HG02884 (cell line): ENCODE results near the gene GABRP.
"Not testable (repeated sequence)": the region's sequence is repeated elsewhere in the genome, so short reads cannot be mapped to it uniquely, and the experiment has no call there.

Source experiments
- ATAC-seq: cut with Tn5 transposase; IDR thresholded peaks from one replicate; pipeline ENCODE4 v1.9.1; 2021; ENCODE audit warnings: mild to moderate bottlenecking, moderate library complexity; ENCODE audit not compliant: unreplicated experiment

The GABRP gene

GRCh38 chr5:170783498-170784247 lies at the start of gene GABRP:
Gene GABRP (plus strand): TSS chr5:170783725. CDS start chr5:170788616, 4,891 bp downstream.
- no peak for ATAC-seq

GRCh38 chr5:170736966-170737365 lies 46.6 kb upstream of the GABRP start:
- ATAC-seq: no peak

DNA sequence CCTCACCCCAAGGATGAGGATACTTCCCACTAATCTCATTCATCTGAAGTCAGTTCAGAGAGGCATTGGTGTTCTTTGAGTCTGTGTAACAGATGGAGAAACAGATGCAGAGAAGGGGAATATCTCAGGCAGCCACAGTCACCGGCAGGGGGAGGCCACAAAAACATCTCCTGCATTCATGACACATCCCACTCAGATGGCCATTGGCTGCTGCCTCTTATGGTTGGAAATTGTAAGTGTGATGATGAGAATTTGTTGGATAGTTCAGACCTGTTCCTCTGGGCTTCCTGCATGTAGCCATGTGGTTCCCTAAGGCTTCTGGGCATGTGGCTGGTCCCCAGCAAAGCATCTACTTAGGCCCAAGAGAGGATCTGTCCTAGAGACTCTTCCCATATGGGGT lies 45.9 kb upstream of the GABRP start:
- ATAC-seq: no peak

DNA sequence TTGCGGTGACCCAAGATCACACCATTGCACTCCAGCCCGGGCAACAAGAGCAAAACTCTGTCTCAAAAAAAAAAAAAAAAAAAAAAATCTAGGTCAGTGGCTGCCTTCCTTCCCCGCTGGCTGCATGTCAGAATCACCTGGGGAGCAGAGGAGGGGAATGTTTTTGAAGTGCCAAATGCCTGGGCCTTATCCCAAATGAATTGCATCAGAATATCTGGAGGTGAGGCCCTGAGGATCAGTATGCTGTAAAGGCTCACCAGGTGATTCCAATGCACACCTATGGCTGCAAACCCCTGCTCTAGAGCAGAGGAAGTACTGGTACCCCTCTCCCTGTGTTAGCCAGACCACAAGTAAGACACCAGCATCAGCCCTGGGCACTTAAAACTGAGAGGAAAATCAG lies 44.7 kb upstream of the GABRP start:
- no peak for ATAC-seq

- ATAC-seq: no peak
These were observed 44.1 kb upstream of the GABRP start for GRCh38 chr5:170739446-170739845.

DNA sequence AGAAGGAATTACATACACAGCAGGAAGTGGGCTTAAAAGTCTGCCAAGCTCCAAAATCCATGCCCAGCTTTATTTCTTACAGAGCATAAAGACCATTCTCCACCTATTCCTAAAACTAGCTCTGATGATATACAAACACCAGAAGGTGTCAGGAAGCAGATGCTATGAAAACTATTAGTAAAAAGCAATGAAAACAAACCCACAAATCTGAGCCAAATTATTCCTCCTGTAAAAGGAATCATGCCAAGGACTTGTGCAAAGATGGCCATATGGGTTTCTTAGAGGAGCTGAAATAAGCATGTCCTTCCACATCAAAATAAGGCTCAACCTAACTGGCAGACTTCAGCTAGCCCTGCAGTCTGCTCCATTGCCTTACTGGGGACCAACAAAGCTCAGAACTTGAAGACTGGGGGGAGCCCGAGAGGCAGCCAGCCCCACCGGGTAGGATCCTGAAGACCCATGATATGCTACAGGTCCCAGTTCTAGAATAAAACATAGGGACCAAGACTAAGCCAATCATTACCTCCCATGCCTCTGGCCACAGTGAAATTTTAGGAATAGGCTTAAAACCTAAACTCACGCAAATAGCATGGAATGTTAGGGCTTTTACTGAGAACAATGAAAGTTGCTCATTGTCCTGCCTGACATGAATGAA lies 42.8 kb upstream of the GABRP start:
- no peak for ATAC-seq

DNA sequence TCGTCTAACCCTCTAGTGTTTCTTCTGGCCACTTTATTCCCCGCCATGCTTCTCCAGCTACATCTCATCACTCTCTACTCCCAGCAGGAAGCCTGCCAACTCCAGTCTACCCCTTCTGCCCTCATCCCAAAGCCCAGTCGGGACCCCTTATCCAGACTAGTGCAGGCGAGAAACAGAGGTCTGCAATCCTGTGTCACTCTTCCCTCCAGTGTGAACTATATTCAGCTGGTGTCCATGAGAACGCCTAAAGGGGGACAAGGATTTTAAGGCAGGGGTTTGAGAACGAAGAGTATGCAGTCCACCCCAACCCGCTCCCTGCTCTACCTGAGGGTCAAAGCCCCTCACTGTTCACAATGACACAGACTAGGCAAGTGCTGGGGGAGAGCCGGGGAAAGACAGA lies 41.7 kb upstream of the GABRP start:
- ATAC-seq: no peak

DNA sequence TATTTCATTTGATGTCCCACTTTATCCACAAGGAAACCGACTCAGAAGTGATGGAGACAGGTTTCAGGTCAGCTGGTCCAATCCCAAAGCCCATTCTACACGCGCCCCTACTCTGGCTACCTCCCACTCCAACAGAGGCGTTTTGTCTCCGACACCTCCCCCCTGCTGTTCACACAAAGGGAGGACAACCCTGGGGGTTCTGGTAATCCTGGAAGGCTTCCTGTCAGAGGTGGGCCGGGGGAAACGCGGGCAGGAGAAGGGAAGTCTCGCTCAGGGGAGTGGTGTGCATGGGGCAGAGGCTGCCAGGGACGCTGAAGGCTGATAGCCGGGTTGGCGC lies 39.7 kb upstream of the GABRP start:
- ATAC-seq: no peak

DNA sequence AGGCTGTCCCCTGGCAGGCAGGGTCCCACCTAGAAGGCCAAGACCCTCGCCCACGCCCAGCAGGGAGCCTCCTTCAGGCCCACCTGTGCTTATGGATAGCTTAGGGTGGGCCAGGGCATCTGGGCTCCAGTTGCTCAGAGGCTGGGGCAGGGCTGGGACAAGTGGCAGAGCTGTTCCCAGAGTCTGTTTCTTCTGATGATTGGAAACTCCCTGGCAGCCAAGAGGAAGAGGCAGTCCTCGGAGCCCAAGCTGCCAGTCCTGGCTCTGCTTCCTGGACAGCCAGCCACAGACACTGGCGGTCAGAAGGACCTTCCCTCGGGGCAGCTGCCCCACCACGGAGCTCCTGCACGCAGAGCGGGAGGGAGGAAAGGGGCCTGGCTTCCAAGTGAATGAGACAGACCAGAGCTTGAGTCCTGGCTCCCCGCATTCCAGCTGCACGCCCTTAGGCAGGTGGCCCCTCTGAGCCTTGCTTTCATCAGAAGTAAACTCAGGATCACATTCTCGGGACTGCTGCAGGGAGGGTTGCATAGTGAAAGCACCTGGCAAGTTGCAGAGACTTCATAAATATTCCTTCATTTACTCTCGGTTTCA lies 37.9 kb upstream of the GABRP start:
- no peak for ATAC-seq

GRCh38 chr5:170746075-170746960 lies 37.2 kb upstream of the GABRP start:
- ATAC-seq: no peak

- ATAC-seq: no peak
These were observed 36.6 kb upstream of the GABRP start for GRCh38 chr5:170746961-170747340.

- no peak for ATAC-seq
These were observed 36.2 kb upstream of the GABRP start for GRCh38 chr5:170747357-170747756.

GRCh38 chr5:170747851-170748250 lies 35.7 kb upstream of the GABRP start:
- ATAC-seq: no peak

DNA sequence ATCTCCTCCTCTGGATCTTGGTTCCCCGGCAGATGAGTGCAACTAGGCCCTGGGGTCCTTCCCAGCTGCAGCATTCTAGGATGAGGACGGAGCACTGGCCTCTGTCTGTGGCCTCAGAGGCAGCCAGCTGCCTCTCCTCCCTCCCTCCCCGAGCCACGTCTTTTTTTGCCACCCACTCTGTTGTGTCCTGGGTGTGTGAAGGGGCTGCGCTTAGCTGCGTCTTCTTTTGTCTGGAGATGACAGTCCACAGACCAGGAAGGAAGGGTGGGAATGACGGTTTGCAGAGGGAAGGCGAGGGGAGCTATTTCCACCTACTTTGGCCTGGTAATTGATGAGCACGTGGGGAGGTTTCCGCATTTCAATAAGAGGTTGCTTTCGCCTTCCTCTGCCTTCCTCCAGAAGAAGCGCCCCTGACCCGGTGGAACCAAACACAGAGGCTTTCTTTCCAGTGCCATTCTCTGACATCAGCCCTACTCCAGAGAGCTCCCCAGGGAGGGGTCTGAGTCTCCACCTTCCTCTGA lies 34.5 kb upstream of the GABRP start:
- no peak for ATAC-seq

DNA sequence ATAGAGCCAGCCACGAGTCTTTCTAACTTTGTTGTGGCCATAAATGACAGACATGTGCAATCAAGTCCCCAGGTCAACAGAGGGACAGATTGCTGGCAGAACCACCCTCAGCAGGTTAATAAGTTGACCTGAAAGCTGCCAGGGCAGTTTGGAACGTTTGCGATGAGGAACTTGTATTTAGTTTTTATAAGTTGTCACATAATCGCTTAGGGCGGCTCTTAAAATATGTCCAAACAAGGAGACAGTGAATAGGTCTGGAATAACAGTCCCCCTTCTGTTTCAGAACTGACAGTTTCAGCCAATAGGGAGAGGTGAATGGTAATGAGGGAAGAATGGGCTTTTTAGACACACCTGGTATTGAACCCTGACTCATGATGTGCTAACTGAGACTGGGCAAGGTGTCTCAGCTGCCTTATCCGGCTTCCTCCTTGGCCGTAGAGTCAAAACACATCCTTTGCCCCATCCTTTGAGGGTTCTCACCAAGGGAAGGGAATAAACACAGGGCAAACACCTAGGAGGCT lies 33.6 kb upstream of the GABRP start:
- no peak for ATAC-seq

- no peak for ATAC-seq
These were observed 32.7 kb upstream of the GABRP start for GRCh38 chr5:170750791-170751190.

GRCh38 chr5:170751631-170752030 lies 31.9 kb upstream of the GABRP start:
- ATAC-seq: no peak

DNA sequence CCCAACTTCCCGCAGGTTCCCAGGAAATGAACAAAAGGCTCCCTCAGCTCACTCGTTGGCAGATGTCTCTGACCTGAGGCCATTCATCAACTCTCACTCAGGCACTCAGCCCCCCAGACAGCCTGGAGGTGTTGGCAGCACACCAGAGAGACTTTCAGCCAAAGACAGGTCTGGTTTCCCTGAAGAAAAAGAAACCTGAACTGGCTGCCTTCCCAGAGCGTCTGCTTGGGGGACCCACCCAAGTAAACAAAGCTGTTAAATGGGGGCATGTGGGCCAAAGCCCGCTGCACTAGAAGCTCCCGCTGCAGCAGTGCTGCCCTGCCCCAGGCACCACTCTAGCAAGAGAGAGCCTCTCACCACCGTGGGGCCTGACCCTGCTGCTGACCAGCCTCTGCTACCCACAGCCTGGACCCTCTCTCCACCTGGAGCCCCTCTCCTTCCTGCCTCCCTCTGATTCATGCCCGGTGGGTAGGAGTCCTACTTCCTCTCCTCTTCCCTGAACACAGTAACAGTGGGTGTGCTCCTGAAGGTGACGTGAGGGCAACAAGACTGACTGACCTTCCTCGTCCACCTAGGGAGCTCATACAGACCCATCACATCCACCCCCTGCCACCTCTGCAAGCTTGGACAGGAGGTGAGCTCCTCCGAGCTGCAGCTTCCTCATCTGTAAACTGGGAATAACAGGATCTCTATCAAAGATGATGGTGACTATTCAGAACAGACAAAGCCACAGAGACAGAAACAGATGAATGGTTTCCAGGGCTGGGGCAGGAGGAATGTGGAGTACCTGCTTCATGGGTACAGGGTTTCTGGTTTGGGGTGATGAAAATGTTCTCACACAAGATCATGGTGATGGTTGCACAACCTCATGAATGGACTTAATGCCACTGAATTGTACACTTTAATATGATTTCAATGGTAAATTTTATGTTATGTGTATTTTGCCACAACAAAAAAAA lies 31.0 kb upstream of the GABRP start:
- no peak for ATAC-seq

- no peak for ATAC-seq
These were observed 30.2 kb upstream of the GABRP start for GRCh38 chr5:170753311-170753710.

DNA sequence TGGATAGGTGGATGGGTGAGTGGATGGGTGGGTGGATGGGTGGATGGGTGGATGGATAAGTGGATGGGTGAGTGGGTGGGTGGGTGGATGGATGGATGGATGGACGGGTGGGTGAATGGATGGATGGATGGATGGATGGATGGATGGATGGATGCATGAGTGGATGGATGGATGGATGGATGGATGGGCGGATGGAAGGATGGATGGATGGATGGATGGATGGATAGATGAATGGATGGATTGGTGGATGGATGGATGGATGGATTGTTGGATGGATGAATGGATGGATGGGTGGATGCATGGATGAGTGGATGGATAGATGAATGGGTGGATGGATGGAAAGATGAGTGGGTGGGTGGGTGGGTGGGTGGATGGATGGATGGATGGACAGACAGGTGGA lies 29.0 kb upstream of the GABRP start:
- ATAC-seq: not testable (repeated sequence)
